GM06990 (cell line): Measurements from ENCODE around the gene CLK3.
"Not testable (repeated sequence)": the region's sequence is repeated elsewhere in the genome, so short reads cannot be mapped to it uniquely, and the experiment has no call there.

Experiments
- DNase-seq: peaks from one replicate; pipeline ENCODE4 v3.0.0-alpha.2; 2011; ENCODE audit not compliant: insufficient read length; ENCODE audit errors: extremely low read depth
- H3K27me3 ChIP-seq: replicated peaks from 2 replicates; pipeline ENCODE4 v1.6.0; 2011; ENCODE audit warnings: low read length; ENCODE audit not compliant: control insufficient read depth, insufficient read depth
- H3K36me3 ChIP-seq: 2 replicates; pipeline ENCODE4 v1.5.1; 2011; ENCODE audit warnings: low read length; ENCODE audit not compliant: control insufficient read depth, insufficient read depth
- H3K4me3 ChIP-seq: replicated peaks from 2 replicates; pipeline ENCODE4 v1.5.1; 2011; ENCODE audit warnings: low read depth, mild to moderate bottlenecking, control low read depth, low read length
- CTCF ChIP-seq: IDR thresholded peaks from 2 replicates; pipeline ENCODE4 v1.5.1; 2011; ENCODE audit warnings: low read length, control low read depth, mild to moderate bottlenecking, inconsistent platforms; ENCODE audit not compliant: insufficient read depth, poor library complexity, severe bottlenecking

CLK3 gene

DNA sequence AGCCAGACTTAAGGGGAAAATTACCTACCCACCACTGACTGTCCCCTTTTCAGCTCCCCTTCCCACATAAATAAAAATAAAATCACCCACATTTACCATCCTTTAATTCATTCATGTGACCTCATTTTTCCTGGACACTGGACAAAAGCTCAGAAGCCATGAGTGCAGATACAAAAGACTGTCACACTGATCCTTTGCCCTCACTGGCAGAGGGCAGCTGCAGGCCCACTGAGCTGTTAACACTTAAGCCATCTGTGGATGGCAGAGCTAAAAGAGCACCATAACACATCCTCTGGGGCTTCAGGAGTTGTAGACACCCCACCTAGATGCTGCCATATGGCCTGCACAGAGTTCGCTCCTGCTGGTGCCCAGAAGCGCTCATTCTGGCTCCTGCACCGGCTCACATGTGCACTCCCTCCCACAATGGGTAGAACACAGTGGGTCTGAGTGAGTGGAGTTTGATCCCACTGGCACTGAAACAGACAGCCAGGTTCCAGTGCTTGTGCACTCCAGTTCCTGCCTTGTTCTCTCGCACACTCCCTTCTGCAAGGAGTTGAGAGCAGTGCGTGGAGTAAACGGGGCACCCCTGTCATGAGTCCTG, 41.4 kb downstream of the CLK3 start:
- Histone ChIP-seq H3K36me3 (no peaks in the 10 kb centered on the region; the same call in 1 of the 2 replicates), H3K4me3 (no peak overlapping the region), H3K27me3 (no peaks in the 10 kb centered on the region)
- no peak for TF ChIP-seq CTCF
- no peak for DNase-seq

DNA sequence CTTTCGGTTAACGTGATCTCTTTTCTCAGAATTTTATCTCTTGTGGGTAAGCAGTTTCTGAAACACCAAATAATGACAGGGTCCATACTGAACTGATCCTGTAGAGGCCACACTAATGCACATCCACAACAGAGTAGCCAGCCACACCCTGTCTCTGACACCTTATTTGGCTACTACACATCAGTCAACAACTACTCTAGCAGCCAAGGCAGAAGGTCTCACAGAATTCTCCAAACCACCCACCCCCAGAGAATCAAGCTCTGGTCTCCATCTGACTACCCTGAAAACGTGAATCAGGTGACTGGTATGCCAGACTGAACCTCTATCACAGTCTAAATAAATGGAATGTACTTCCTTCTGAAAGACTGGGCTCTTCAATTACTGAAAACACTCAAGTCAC, 42.2 kb downstream of the CLK3 start:
- no peak for DNase-seq
- no peak for TF ChIP-seq CTCF
- no peaks in the 10 kb centered on the region; the same call in 1 of the 2 replicates for H3K36me3 ChIP-seq
- no peak overlapping the region for H3K4me3 ChIP-seq
- H3K27me3 ChIP-seq: no peaks in the 10 kb centered on the region

- H3K36me3 ChIP-seq, DNase-seq, H3K27me3 ChIP-seq, H3K4me3 ChIP-seq: not testable (repeated sequence)
Observed at GRCh38 chr15:74661280-74661679, 45.6 kb downstream of the CLK3 start.

DNA sequence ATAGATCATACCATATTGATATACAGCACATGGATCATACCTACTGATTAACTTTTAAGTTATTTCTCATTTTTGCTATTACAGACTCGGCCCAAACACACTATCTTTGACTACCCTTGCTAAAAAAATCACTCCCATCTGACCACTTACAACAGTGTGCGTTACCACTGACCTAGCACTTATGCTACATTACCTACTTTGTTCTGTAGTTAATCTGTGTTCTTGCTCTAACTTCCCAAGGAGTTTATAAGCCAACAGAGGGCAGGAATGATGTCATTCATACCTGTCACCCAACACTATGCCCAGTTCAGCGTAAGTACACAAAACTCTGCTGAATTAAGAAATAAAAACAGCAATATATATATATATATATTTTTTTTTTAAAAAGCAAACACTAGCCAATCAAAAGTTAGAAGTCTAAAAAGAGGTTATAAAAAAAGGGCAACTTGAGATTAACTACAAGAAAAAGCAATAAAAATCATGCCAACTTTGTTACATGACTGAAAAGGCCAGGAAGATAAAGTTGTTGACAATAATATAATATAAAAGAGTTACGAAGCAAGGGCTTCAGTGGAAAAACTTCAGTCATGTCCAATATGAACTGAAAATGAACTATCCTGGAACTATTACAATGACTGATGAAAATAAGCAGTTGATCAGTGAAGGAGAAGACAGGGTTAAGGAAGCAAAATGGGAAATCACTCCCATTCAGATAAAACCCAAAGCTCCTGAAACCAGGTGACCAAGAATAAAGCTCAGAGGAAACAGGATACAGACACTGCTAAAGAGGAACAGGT, 46.6 kb downstream of the CLK3 start:
- Histone ChIP-seq H3K36me3 (no peaks in the 10 kb centered on the region), H3K4me3 (no peak overlapping the region), H3K27me3 (no peaks in the 10 kb centered on the region)
- DNase-seq: no peak
- no peak for TF ChIP-seq CTCF

DNA sequence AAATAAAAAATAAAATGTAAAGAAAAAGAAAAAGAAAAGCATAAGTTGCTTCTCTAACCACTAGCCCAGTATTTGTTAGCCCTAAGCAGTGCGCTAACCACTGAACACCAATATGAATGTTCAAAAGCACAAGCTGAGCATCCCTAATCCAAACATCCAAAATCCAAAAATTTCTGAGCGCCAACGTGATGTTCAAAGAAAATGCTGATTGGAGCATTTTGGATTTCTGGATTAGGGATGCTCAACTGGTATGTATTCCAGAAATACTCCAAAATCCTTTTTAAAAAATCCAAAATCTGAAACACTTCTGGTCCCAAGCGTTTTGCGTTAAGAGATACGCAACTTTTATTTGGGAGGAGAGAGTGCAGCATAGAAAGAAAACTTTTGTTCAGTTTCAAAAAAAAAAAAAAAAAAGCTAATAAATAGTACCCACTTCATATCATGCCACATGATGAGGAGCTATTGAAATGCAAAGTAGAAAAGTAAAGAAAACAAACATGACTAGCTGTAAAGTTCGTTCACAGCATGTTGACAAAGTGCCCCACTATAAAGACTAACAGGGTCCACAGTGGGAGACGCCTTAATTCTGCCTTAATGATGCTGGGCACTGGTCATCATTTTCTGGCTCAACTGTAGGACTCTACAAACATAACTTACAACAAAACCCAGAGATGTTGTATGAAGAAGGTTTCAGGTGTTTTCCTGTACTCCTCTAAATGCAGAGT, 47.8 kb downstream of the CLK3 start:
- no peak overlapping the region for H3K4me3 ChIP-seq
- TF ChIP-seq CTCF: no peak
- no peaks in the 10 kb centered on the region for H3K27me3 ChIP-seq
- DNase-seq: no peak
- H3K36me3 ChIP-seq: no peaks in the 10 kb centered on the region

DNA sequence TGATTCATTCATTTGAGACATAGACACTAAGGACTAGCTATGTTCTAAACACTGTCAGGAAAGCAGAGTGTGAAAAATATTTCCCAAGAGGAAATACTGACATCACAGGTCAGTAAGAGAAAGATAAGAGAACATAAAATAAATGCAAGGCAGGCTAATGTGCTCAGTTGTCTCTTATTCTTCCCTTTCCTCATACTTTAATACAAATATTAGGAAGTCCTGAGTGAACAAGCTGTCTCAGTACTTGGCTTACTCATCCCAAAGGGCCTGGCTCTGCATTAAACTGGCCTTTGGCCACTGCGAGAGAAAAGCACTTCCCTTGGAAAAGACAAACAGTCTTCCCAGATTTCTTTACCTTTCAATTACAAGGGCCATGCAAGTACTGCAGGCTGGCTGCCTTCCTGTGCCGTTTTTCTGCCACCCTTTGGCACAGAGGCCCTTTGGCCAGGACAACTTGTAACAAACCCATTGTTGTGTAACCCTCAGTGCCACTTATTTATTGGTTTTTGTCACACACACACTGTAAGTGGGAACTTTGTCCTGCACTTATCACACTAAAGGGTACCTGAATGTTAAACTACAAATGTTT, 48.5 kb downstream of the CLK3 start:
- Histone ChIP-seq H3K4me3 (no peak overlapping the region), H3K27me3 (no peaks in the 10 kb centered on the region), H3K36me3 (no peaks in the 10 kb centered on the region)
- DNase-seq: no peak
- no peak for TF ChIP-seq CTCF
